GM23338 (cell line): ENCODE measurements around the gene PACC1. TPM values are rescaled to one million over a fixed set of nuclear protein-coding genes. Genes with fewer than 3 reads are reported as not detected.

Experiments used
- ATAC-seq: fragments of 200-7000 bp; cut with Tn5 transposase; 3 replicates; pipeline ENCODE4 v1.9.1; 2020
- DNase-seq: peaks from one replicate; pipeline ENCODE4 v3.0.0-alpha.2; 2015; ENCODE audit warnings: low spot score
- H2AFZ ChIP-seq: fragments of 200-600 bp; sonication (generic); 2 replicates; pipeline ENCODE4 v1.8.0; 2016; ENCODE audit warnings: antibody characterized with exemption, mild to moderate bottlenecking, moderate library complexity
- H3F3A ChIP-seq: fragments of 200-600 bp; sonication (generic); replicated peaks from 2 replicates; pipeline ENCODE4 v1.8.0; 2017; ENCODE audit warnings: antibody characterized with exemption, mixed run types, low read depth
- H3K27ac ChIP-seq: fragments of 200-600 bp; sonication (generic); 2 replicates; pipeline ENCODE4 v1.6.1; 2016; ENCODE audit warnings: low read depth
- H3K27me3 ChIP-seq: fragments of 200-600 bp; sonication (generic); 2 replicates; pipeline ENCODE4 v1.8.0; 2016; ENCODE audit warnings: mild to moderate bottlenecking, mixed run types, moderate library complexity; ENCODE audit not compliant: insufficient read depth
- H3K36me3 ChIP-seq: fragments of 200-600 bp; sonication (generic); 2 replicates; pipeline ENCODE4 v1.8.0; 2016; ENCODE audit warnings: mild to moderate bottlenecking; ENCODE audit not compliant: insufficient read depth
- H3K4me1 ChIP-seq: fragments of 200-600 bp; sonication (generic); 2 replicates; pipeline ENCODE4 v1.8.0; 2016; ENCODE audit warnings: mild to moderate bottlenecking, moderate library complexity; ENCODE audit not compliant: insufficient read depth
- H3K4me2 ChIP-seq: fragments of 200-600 bp; sonication (generic); 2 replicates; pipeline ENCODE4 v1.7.1; 2017; ENCODE audit warnings: mixed run types
- H3K4me3 ChIP-seq: fragments of 200-600 bp; sonication (generic); 2 replicates; pipeline ENCODE4 v1.6.1; 2016; ENCODE audit warnings: mixed run types
- H3K79me2 ChIP-seq: fragments of 200-600 bp; sonication (generic); replicated peaks from 2 replicates; pipeline ENCODE4 v1.8.0; 2017; ENCODE audit warnings: mild to moderate bottlenecking; ENCODE audit not compliant: insufficient read depth
- H3K9me2 ChIP-seq: fragments of 200-600 bp; sonication (generic); 2 replicates; pipeline ENCODE4 v1.8.0; 2017; ENCODE audit not compliant: insufficient read depth
- H4K20me1 ChIP-seq: fragments of 200-600 bp; sonication (generic); replicated peaks from 2 replicates; pipeline ENCODE4 v1.8.0; 2017; ENCODE audit warnings: mild to moderate bottlenecking; ENCODE audit not compliant: insufficient read depth
- H3K27ac Mint-ChIP-seq: 2 replicates; pipeline ENCODE4 v1.8.0; 2020; ENCODE audit warnings: inconsistent platforms, mild to moderate bottlenecking, moderate library complexity, mixed read lengths
- H3K27me3 Mint-ChIP-seq: 3 replicates; pipeline ENCODE4 v1.8.0; 2022; ENCODE audit warnings: low read depth, mild to moderate bottlenecking, moderate library complexity, mixed read lengths, inconsistent platforms; ENCODE audit not compliant: insufficient read depth, poor library complexity
- H3K36me3 Mint-ChIP-seq: 3 replicates; pipeline ENCODE4 v1.8.0; 2021; ENCODE audit warnings: low read depth, mild to moderate bottlenecking, inconsistent platforms, moderate library complexity, mixed read lengths
- H3K4me1 Mint-ChIP-seq: 3 replicates; pipeline ENCODE4 v1.8.0; 2020; ENCODE audit warnings: mild to moderate bottlenecking, inconsistent platforms, mixed read lengths
- H3K4me3 Mint-ChIP-seq: 3 replicates; pipeline ENCODE4 v1.8.0; 2021; ENCODE audit warnings: moderate library complexity, mild to moderate bottlenecking, inconsistent platforms, mixed read lengths
- H3K9me3 Mint-ChIP-seq: 3 replicates; pipeline ENCODE4 v1.8.0; 2020; ENCODE audit warnings: moderate library complexity, mild to moderate bottlenecking, inconsistent platforms, mixed read lengths
- CREB1 ChIP-seq: fragments of 250-450 bp; sonication (Bioruptor Pico); IDR thresholded peaks from 2 replicates; pipeline ENCODE4 v1.5.0; 2020; ENCODE audit warnings: low read depth, mild to moderate bottlenecking, moderate library complexity
- EZH2phosphoT487 ChIP-seq: fragments of 200-600 bp; sonication (generic); IDR thresholded peaks from one replicate; pipeline ENCODE4 v1.8.1; 2018; ENCODE audit warnings: antibody characterized with exemption; ENCODE audit not compliant: unreplicated experiment
- JUNB ChIP-seq: IDR thresholded peaks from one replicate; pipeline ENCODE4 v1.6.1; 2016; ENCODE audit warnings: antibody characterized with exemption; ENCODE audit not compliant: unreplicated experiment
- POLR2AphosphoS5 ChIP-seq: IDR thresholded peaks from 2 replicates; pipeline ENCODE4 v1.6.1; 2016; ENCODE audit warnings: antibody characterized with exemption, low read depth
- ZNF114 ChIP-seq: fragments of 250-450 bp; sonication (Bioruptor Pico); IDR thresholded peaks from 2 replicates; pipeline ENCODE4 v1.5.0; 2020; ENCODE audit warnings: mild to moderate bottlenecking, moderate library complexity
- ZNF331 ChIP-seq: fragments of 250-450 bp; sonication (Bioruptor Pico); IDR thresholded peaks from 2 replicates; pipeline ENCODE4 v1.5.0; 2020; ENCODE audit warnings: low read depth, mild to moderate bottlenecking, moderate library complexity
- polyA plus RNA-seq: library from polyadenylated mRNA; unstranded; fragments of >200 nt; fragmentation: Nextera tagmentation; extraction: Ambion mirVana; gene quantifications from 2 replicates; pipeline ENCODE4 v1.2.1, GENCODE V29; 2016
- total RNA-seq: library from RNA; depleted of rRNA; stranded (reverse); fragments of >200 nt; shearing (Covaris generic); gene quantifications from 2 replicates; pipeline ENCODE4 v1.2.3, GENCODE V29; 2014
- TF ChIP-seq, protein P1 (sequence below): IDR thresholded peaks from one replicate; pipeline ENCODE4 v1.6.1; 2018; ENCODE audit warnings: antibody characterized with exemption; ENCODE audit not compliant: unreplicated experiment

PACC1 gene
- total and polyA plus RNA-seq, 2 experiments from 2014 or later: 17.1 to 18.0 TPM

DNA sequence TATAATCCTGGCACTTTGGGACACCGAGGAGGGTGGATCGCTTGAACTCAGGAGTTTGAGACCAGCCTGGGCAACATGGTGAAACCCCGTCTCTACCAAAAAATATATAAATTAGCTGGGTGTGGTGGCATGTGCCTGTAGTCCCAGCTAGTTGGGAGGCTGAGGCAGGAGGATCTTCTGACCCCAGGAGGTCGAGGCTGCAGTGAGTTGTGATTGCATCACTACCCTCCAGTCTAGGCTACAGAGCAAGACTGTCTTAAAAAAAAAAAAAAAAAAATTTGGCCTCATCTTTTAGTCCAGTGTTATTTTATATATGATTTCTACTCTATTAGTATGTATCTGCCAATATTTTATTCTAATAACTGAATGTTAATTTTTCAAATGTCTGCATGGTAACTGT, 69.8 kb downstream of the PACC1 start:
- Histone ChIP-seq H3K4me2 (no peak overlapping the region), H3K9me2 (no peaks in the 10 kb centered on the region), H4K20me1 (no peaks in the 10 kb centered on the region), H3K79me2 (no peaks in the 10 kb centered on the region), H3F3A (no peaks in the 10 kb centered on the region), H3K4me1 (no peaks in the 10 kb centered on the region), H3K27me3 (no peaks in the 10 kb centered on the region), H3K36me3 (peaks cover 8% of the 10 kb centered on the region), H3K4me3 (no peak overlapping the region), H2AFZ (no peak overlapping the region), H3K27ac (no peak overlapping the region)
- ATAC-seq: no peak
- Mint-ChIP-seq H3K9me3 (no peaks in the 10 kb centered on the region), H3K27me3 (no peaks in the 10 kb centered on the region), H3K36me3 (0 out of 3 replicates have a peak, but pooled peaks cover 4% of the 10 kb centered on the region), H3K27ac (no peak overlapping the region), H3K4me3 (no peak overlapping the region), H3K4me1 (no peaks in the 10 kb centered on the region)
- TF ChIP-seq CREB1: no peak
- TF ChIP-seq ZNF114 (CRISPR knock-in tag): no peak
- no peak for TF ChIP-seq ZNF331
- TF ChIP-seq, protein P1, sequence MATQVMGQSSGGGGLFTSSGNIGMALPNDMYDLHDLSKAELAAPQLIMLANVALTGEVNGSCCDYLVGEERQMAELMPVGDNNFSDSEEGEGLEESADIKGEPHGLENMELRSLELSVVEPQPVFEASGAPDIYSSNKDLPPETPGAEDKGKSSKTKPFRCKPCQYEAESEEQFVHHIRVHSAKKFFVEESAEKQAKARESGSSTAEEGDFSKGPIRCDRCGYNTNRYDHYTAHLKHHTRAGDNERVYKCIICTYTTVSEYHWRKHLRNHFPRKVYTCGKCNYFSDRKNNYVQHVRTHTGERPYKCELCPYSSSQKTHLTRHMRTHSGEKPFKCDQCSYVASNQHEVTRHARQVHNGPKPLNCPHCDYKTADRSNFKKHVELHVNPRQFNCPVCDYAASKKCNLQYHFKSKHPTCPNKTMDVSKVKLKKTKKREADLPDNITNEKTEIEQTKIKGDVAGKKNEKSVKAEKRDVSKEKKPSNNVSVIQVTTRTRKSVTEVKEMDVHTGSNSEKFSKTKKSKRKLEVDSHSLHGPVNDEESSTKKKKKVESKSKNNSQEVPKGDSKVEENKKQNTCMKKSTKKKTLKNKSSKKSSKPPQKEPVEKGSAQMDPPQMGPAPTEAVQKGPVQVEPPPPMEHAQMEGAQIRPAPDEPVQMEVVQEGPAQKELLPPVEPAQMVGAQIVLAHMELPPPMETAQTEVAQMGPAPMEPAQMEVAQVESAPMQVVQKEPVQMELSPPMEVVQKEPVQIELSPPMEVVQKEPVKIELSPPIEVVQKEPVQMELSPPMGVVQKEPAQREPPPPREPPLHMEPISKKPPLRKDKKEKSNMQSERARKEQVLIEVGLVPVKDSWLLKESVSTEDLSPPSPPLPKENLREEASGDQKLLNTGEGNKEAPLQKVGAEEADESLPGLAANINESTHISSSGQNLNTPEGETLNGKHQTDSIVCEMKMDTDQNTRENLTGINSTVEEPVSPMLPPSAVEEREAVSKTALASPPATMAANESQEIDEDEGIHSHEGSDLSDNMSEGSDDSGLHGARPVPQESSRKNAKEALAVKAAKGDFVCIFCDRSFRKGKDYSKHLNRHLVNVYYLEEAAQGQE: no peak
- no peak for DNase-seq

DNA sequence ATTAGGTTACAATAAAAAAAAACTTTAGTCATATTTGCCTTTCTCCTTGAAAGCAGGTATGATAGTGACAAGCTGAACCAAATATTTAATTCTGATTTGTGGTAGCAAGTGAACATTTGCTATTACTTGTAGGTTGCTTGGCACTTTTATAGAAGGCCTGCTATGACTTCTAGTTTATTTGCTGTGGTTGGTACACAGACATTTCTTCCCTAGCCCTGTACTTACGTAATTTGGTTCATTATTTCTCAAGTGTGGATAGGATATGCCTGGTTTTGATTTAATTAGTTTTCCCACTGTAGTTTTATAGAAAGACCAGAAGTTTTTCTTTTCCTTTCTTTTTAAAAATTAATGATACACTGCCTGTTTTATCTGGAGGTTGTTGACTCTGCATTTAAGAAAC, 73.6 kb downstream of the PACC1 start:
- Histone ChIP-seq H3K4me2 (no peak overlapping the region), H3K4me1 (no peaks in the 10 kb centered on the region), H3K36me3 (peaks cover 4% of the 10 kb centered on the region; the same call in 1 of the 2 replicates), H3K4me3 (no peak overlapping the region), H3K27ac (no peak overlapping the region), H2AFZ (no peak overlapping the region), H3K27me3 (no peaks in the 10 kb centered on the region), H3F3A (no peaks in the 10 kb centered on the region), H3K79me2 (no peaks in the 10 kb centered on the region), H4K20me1 (no peaks in the 10 kb centered on the region), H3K9me2 (no peaks in the 10 kb centered on the region)
- no peak for DNase-seq
- Mint-ChIP-seq H3K27me3 (no peaks in the 10 kb centered on the region), H3K4me3 (no peak overlapping the region), H3K4me1 (no peaks in the 10 kb centered on the region), H3K36me3 (no peaks in the 10 kb centered on the region), H3K9me3 (no peaks in the 10 kb centered on the region), H3K27ac (no peak overlapping the region)
- TF ChIP-seq CREB1: no peak
- ATAC-seq: no peak

DNA sequence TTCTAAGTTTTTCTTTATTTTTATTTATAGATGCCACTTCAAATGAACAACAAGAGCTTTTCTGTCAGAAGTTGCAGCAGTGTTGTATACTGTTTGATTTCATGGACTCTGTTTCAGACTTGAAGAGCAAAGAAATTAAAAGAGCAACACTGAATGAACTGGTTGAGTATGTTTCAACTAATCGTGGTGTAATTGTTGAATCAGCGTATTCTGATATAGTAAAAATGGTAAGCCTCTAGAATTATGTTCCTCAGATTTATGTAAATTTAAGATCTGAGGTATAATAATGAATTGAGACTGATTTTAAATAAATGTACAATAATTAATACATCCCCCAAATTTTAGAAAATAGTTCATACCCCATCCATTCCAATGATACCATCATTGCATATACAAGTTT, 85.6 kb downstream of the PACC1 start:
- H3K27me3 Mint-ChIP-seq: no peaks in the 10 kb centered on the region
- peaks cover 12% of the 10 kb centered on the region; the same call in 2 of the 3 replicates for H3K36me3 Mint-ChIP-seq
- Histone ChIP-seq H3K27me3 (no peaks in the 10 kb centered on the region), H3K9me2 (no peaks in the 10 kb centered on the region), H2AFZ (no peak overlapping the region), H3K4me2 (no peak overlapping the region), H3K27ac (no peak overlapping the region), H3K4me1 (no peaks in the 10 kb centered on the region), H3K4me3 (no peak overlapping the region), H3F3A (no peaks in the 10 kb centered on the region), H3K36me3 (peaks cover 5% of the 10 kb centered on the region; the same call in 1 of the 2 replicates), H4K20me1 (no peaks in the 10 kb centered on the region), H3K79me2 (peaks cover 11% of the 10 kb centered on the region)
- no peaks in the 10 kb centered on the region for H3K9me3 Mint-ChIP-seq
- no peak overlapping the region for H3K4me3 Mint-ChIP-seq
- no peak for ATAC-seq
- no peaks in the 10 kb centered on the region for H3K4me1 Mint-ChIP-seq
- DNase-seq: no peak
- H3K27ac Mint-ChIP-seq: no peak overlapping the region
- no peak for TF ChIP-seq EZH2phosphoT487
- no peak for TF ChIP-seq ZNF114 (CRISPR knock-in tag)
- no peak for TF ChIP-seq POLR2AphosphoS5
- TF ChIP-seq, protein P1: no peak
- TF ChIP-seq JUNB: no peak
